ENCODE data around the gene TMEM107. TPM values are rescaled to one million over a fixed set of nuclear protein-coding genes. Genes with fewer than 3 reads are reported as not detected.
A peak's percentile ranks its signal among the peaks of the same experiment; 100 is the strongest.

The TMEM107 gene
- total and polyA plus RNA-seq, 10 of the 15 experiments (the other 5 are each of a cell fraction or from before 2014, with no cell fraction given) = 7.9 to 38.7 (median 22.9) TPM

DNA sequence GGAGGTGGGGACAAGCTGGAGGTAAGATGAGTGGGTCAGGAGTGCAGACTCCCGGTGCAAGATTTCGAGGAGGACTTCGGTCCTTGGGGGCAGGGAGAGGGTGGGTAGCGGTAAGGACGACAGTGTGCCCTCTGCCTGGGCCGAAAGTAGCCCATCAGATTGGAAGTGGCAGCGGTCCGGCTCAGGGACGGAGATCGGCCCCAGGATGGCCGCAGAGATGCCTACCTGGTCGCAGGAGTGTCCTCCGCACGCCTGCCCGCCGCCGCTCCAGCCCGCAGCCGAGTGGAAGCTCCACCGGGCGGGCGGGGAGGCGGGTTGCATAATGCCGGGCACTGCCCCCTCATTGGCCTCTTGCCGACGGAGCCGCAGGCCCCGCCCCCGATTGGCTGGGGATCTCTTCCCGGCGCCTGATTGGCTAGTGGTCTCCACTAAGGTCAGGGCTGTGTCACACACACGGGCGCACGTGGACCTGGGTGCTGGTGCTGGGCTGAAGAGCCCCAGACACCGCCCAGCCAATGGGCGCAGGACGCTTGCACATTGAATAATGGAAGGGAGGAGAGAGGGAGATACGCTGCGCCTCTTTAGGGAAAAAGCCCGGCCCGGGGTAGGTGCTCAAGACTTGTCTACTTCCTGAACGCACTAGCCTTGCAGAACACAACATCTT, 23.9 kb downstream of the TMEM107 start, which contains the start of gene PER1 (continued):
- TF ChIP-seq, protein P1, sequence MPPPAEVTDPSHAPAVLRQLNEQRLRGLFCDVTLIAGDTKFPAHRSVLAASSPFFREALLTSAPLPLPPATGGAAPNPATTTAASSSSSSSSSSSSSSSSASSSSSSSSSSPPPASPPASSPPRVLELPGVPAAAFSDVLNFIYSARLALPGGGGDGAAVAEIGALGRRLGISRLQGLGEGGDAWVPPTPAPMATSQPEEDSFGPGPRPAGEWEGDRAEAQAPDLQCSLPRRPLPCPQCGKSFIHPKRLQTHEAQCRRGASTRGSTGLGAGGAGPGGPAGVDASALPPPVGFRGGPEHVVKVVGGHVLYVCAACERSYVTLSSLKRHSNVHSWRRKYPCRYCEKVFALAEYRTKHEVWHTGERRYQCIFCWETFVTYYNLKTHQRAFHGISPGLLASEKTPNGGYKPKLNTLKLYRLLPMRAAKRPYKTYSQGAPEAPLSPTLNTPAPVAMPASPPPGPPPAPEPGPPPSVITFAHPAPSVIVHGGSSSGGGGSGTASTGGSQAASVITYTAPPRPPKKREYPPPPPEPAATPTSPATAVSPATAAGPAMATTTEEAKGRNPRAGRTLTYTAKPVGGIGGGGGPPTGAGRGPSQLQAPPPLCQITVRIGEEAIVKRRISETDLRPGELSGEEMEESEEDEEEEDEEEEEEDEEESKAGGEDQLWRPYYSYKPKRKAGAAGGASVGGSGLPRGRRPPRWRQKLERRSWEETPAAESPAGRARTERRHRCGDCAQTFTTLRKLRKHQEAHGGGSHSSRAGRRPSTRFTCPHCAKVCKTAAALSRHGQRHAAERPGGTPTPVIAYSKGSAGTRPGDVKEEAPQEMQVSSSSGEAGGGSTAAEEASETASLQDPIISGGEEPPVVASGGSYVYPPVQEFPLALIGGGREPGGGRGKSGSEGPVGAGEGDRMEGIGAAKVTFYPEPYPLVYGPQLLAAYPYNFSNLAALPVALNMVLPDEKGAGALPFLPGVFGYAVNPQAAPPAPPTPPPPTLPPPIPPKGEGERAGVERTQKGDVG (CRISPR knock-in tag; IDR thresholded peaks at IDR 0.05) = no peak
- TF ChIP-seq PML (IDR thresholded peaks at IDR 0.05; ENCODE audit: low read length) = no peak
- TF ChIP-seq CBX5 (IDR thresholded peaks at IDR 0.05; ENCODE audit: low read depth) = no peak
- peak; percentile 83 to 92 for TF ChIP-seq BHLHE40 (IDR thresholded peaks at IDR 0.05; ENCODE audit: borderline replicate concordance in 1 of 2, low read depth in 2 of 2, low read length in 1 of 2)
- TF ChIP-seq BCL11A (IDR thresholded peaks at IDR 0.05; ENCODE audit: low read depth, low read length) = no peak
- TF ChIP-seq, protein P2, sequence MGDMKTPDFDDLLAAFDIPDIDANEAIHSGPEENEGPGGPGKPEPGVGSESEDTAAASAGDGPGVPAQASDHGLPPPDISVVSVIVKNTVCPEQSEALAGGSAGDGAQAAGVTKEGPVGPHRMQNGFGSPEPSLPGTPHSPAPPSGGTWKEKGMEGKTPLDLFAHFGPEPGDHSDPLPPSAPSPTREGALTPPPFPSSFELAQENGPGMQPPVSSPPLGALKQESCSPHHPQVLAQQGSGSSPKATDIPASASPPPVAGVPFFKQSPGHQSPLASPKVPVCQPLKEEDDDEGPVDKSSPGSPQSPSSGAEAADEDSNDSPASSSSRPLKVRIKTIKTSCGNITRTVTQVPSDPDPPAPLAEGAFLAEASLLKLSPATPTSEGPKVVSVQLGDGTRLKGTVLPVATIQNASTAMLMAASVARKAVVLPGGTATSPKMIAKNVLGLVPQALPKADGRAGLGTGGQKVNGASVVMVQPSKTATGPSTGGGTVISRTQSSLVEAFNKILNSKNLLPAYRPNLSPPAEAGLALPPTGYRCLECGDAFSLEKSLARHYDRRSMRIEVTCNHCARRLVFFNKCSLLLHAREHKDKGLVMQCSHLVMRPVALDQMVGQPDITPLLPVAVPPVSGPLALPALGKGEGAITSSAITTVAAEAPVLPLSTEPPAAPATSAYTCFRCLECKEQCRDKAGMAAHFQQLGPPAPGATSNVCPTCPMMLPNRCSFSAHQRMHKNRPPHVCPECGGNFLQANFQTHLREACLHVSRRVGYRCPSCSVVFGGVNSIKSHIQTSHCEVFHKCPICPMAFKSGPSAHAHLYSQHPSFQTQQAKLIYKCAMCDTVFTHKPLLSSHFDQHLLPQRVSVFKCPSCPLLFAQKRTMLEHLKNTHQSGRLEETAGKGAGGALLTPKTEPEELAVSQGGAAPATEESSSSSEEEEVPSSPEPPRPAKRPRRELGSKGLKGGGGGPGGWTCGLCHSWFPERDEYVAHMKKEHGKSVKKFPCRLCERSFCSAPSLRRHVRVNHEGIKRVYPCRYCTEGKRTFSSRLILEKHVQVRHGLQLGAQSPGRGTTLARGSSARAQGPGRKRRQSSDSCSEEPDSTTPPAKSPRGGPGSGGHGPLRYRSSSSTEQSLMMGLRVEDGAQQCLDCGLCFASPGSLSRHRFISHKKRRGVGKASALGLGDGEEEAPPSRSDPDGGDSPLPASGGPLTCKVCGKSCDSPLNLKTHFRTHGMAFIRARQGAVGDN (IDR thresholded peaks at IDR 0.05) = peak; percentile 66
- TF ChIP-seq RUNX3 (IDR thresholded peaks at IDR 0.05; ENCODE audit: low read length) = no peak
- TF ChIP-seq, protein P3, sequence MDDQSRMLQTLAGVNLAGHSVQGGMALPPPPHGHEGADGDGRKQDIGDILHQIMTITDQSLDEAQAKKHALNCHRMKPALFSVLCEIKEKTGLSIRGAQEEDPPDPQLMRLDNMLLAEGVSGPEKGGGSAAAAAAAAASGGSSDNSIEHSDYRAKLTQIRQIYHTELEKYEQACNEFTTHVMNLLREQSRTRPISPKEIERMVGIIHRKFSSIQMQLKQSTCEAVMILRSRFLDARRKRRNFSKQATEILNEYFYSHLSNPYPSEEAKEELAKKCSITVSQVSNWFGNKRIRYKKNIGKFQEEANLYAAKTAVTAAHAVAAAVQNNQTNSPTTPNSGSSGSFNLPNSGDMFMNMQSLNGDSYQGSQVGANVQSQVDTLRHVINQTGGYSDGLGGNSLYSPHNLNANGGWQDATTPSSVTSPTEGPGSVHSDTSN (IDR thresholded peaks at IDR 0.05; ENCODE audit: insufficient replicate concordance, low read depth, low read length) = no peak
- TF ChIP-seq GABPA (IDR thresholded peaks at IDR 0.05; ENCODE audit: low read depth) = no peak
- TF ChIP-seq, protein P4, sequence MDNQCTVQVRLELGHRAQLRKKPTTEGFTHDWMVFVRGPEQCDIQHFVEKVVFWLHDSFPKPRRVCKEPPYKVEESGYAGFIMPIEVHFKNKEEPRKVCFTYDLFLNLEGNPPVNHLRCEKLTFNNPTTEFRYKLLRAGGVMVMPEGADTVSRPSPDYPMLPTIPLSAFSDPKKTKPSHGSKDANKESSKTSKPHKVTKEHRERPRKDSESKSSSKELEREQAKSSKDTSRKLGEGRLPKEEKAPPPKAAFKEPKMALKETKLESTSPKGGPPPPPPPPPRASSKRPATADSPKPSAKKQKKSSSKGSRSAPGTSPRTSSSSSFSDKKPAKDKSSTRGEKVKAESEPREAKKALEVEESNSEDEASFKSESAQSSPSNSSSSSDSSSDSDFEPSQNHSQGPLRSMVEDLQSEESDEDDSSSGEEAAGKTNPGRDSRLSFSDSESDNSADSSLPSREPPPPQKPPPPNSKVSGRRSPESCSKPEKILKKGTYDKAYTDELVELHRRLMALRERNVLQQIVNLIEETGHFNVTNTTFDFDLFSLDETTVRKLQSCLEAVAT (IDR thresholded peaks at IDR 0.05) = no peak
- peak in 1 of 2 experiments; percentile 56; a peak in 1 of 4 replicates for TF ChIP-seq CEBPB (IDR thresholded peaks at IDR 0.05; ENCODE audit: borderline replicate concordance in 1 of 2, low read depth in 2 of 2, low read length in 2 of 2)
- TF ChIP-seq, protein P5, sequence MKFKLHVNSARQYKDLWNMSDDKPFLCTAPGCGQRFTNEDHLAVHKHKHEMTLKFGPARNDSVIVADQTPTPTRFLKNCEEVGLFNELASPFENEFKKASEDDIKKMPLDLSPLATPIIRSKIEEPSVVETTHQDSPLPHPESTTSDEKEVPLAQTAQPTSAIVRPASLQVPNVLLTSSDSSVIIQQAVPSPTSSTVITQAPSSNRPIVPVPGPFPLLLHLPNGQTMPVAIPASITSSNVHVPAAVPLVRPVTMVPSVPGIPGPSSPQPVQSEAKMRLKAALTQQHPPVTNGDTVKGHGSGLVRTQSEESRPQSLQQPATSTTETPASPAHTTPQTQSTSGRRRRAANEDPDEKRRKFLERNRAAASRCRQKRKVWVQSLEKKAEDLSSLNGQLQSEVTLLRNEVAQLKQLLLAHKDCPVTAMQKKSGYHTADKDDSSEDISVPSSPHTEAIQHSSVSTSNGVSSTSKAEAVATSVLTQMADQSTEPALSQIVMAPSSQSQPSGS (IDR thresholded peaks at IDR 0.05; ENCODE audit: low read length) = no peak
- 0 out of 2 replicates have a peak, but pooled peaks have one; percentile 20 for TF ChIP-seq MEF2A (IDR thresholded peaks at IDR 0.05; ENCODE audit: insufficient read depth, low read depth, low read length)
- TF ChIP-seq, protein P6, sequence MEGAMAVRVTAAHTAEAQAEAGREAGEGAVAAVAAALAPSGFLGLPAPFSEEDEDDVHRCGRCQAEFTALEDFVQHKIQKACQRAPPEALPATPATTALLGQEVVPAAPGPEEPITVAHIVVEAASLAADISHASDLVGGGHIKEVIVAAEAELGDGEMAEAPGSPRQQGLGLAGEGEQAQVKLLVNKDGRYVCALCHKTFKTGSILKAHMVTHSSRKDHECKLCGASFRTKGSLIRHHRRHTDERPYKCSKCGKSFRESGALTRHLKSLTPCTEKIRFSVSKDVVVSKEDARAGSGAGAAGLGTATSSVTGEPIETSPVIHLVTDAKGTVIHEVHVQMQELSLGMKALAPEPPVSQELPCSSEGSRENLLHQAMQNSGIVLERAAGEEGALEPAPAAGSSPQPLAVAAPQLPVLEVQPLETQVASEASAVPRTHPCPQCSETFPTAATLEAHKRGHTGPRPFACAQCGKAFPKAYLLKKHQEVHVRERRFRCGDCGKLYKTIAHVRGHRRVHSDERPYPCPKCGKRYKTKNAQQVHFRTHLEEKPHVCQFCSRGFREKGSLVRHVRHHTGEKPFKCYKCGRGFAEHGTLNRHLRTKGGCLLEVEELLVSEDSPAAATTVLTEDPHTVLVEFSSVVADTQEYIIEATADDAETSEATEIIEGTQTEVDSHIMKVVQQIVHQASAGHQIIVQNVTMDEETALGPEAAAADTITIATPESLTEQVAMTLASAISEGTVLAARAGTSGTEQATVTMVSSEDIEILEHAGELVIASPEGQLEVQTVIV (IDR thresholded peaks at IDR 0.05; ENCODE audit: borderline replicate concordance, partially characterized antibody) = no peak
